OCI-LY3 (cell line): ENCODE measurements around the gene MRTFA.

Experiments
- CTCF ChIP-seq: fragments of 200-600, 300-600 bp; sonication (generic); IDR thresholded peaks from 2 replicates; pipeline ENCODE4 v1.5.1; 2014; ENCODE audit warnings: antibody characterized with exemption, low read length, low read depth
- EZH2phosphoT487 ChIP-seq: fragments of 200-600 bp; shearing (Covaris generic); IDR thresholded peaks from 2 replicates; pipeline ENCODE4 v1.6.1; 2018; ENCODE audit warnings: antibody characterized with exemption, mixed run types, low read depth

- TF ChIP-seq CTCF (no peak), EZH2phosphoT487 (no peak)
Observed at GRCh38 chr22:40651563-40652501, 15.3 kb upstream of the MRTFA start.
